ENCODE measurements around the gene MAP2. TPM values are rescaled to one million over a fixed set of nuclear protein-coding genes. Genes with fewer than 3 reads are reported as not detected.

Gene MAP2
- total and polyA plus RNA-seq, 2 donors (not counting 3 experiments of a cell fraction or from before 2014, with no cell fraction given): 19.4 to 46.1 TPM

GRCh38 chr2:209501579-209501978, 77.7 kb downstream of the MAP2 start:
- Histone ChIP-seq H3K27ac (ENCODE audit: insufficient read depth, low read depth, low read length) (no peak overlapping the region), H4K20me1 (replicated peaks; ENCODE audit: control insufficient read depth, extremely low read depth, insufficient read depth, low read length) (no peaks in the 10 kb centered on the region), H3K4me1 (ENCODE audit: control insufficient read depth, extremely low read depth, insufficient read depth, low read length) (peaks cover 11% of the 10 kb centered on the region), H3K9ac (replicated peaks; ENCODE audit: extremely low read depth, insufficient read depth, low read length) (no peak overlapping the region), H3K4me3 (replicated peaks in 1 of 3; ENCODE audit: insufficient read depth in 1 of 3, low read depth in 1 of 3, low read length in 3 of 3) (no peak overlapping the region), H2AFZ (ENCODE audit: low read depth, low read length) (no peak overlapping the region), H3K36me3 (ENCODE audit: control insufficient read depth in 2 of 2, extremely low read depth in 1 of 2, insufficient read depth in 2 of 2, low read length in 2 of 2) (no peaks in the 10 kb centered on the region), H3K79me2 (ENCODE audit: control insufficient read depth, insufficient read depth, low read length) (no peaks in the 10 kb centered on the region), H3K9me1 (replicated peaks; ENCODE audit: control insufficient read depth, extremely low read depth, insufficient read depth, low read length) (no peaks in the 10 kb centered on the region), H3K4me2 (ENCODE audit: insufficient read depth, low read length) (no peak overlapping the region), H3K27me3 (ENCODE audit: control insufficient read depth in 2 of 2, insufficient read depth in 2 of 2, low read length in 2 of 2) (no peaks in the 10 kb centered on the region), H3K9me3 (replicated peaks; ENCODE audit: control insufficient read depth, insufficient read depth, low read length) (no peaks in the 10 kb centered on the region)
- ChIA-PET POLR2A (no interaction called here), CTCF (interaction anchor here (1.2 kb wide), 1 partner anchor 11 kb away, joined by 3 read pairs; no protein-coding TSS in a partner anchor)
- dilution Hi-C loops (cut with MboI; ENCODE audit: extremely low pct_ligation_motif_present, low sequenced_read_pairs): no loop called here
- FAIRE-seq: no peak
- intact Hi-C loops (cut with micrococcal nuclease): no loop called here
- TF ChIP-seq POLR2AphosphoS5 (IDR thresholded peaks at IDR 0.05; ENCODE audit: insufficient read depth, low read depth, low read length) (no peak), MAX (IDR thresholded peaks at IDR 0.05; ENCODE audit: insufficient read depth, insufficient read length) (no peak), JUN (IDR thresholded peaks at IDR 0.05; ENCODE audit: borderline replicate concordance, insufficient read depth, insufficient read length, low read depth) (no peak), POLR2A (IDR thresholded peaks at IDR 0.05; ENCODE audit: low read depth, low read length) (no peak), GATA2 (IDR thresholded peaks at IDR 0.05; ENCODE audit: insufficient read depth, insufficient read length, low read depth, low read length) (no peak), MYC (IDR thresholded peaks at IDR 0.05; ENCODE audit: low read depth, low read length) (no peak), CTCF (IDR thresholded peaks at IDR 0.05; ENCODE audit: extremely low read depth in 1 of 2, insufficient read depth in 1 of 2, low read depth in 1 of 2, low read length in 2 of 2) (no peak)
- BruUV-seq (replicated peaks): no TSS peak
- no peak for DNase-seq (ENCODE audit: low read depth, low spot score)

All from endothelial cell of umbilical vein (primary cell).